Activated CD8-positive, alpha-beta memory T cell treated with anti-CD3 and anti-CD28 coated beads, Interleukin-2, amount 50 U/mL, for 24 hours (primary cell): ENCODE results near the gene DOCK2.
"Not testable (repeated sequence)": the region's sequence is repeated elsewhere in the genome, so short reads cannot be mapped to it uniquely, and the experiment has no call there.

Experiments
- DNase-seq: peaks from one replicate; pipeline ENCODE4 v3.0.0-alpha.2; 2020; ENCODE audit errors: extremely low read depth

The DOCK2 gene

DNA sequence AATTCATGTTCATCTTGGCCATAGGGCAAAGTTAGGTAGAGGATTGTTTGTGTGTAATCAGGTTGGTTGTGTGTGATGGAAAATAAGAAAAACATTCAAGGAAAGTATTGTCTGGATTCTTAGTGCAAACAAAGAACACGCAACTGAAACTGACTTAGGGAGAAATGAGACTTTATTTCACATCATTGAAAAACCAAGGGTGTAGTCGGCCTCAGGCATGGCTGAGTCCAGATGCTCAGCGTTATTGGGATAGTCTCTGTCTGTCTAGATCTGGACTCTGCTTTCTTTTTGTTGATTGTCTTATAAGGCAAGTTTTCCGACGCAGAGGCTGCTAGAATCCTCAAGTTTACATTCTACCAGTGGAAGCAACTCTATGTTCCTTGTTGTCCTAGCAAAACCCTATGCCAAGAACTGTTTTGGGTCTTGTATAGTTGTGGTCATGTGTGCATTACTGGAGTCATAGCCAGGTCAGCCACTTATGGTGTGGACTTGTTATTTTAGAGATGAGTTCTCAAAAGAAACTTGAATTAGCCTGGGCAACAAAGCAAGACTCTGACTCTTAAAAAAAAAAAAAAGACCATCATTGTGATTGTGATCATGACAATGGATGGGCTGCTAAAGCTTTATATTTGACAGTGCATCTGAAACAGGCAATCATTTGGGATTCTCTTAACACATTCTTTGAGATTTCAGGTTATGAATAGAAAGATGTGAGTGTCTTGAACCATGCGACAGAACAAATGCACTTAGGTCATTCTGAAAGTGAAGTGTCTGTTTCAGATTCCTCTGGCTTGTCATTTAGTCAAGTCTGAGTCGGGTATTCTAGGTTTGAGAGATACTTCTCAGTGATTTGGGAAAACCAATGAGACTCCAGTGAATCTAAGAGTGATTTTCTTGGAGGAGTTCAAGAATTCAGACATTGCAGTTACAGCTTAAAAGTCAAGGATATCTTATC, 82.6 kb downstream of the DOCK2 start:
- no peak for DNase-seq

DNA sequence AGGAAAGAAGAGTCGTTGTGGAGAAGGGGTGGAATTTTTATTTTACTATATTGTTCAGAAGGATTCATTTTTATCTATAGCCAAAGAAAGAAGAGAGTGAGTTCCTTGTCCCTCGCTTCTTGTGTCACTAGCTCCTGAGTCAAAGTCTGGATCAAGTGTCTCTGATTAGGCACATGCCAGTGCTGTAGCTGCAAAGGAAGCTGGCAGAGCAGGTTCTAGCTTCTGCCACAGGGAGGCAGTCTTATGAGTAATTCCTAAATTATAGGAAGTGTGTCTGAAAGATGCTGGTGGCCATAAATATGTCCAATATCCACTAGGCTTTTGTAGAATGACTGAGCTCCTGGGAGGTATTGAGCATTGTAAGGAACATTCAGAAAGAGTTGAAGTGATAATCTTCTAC, 84.7 kb downstream of the DOCK2 start:
- DNase-seq, result no peak

DNA sequence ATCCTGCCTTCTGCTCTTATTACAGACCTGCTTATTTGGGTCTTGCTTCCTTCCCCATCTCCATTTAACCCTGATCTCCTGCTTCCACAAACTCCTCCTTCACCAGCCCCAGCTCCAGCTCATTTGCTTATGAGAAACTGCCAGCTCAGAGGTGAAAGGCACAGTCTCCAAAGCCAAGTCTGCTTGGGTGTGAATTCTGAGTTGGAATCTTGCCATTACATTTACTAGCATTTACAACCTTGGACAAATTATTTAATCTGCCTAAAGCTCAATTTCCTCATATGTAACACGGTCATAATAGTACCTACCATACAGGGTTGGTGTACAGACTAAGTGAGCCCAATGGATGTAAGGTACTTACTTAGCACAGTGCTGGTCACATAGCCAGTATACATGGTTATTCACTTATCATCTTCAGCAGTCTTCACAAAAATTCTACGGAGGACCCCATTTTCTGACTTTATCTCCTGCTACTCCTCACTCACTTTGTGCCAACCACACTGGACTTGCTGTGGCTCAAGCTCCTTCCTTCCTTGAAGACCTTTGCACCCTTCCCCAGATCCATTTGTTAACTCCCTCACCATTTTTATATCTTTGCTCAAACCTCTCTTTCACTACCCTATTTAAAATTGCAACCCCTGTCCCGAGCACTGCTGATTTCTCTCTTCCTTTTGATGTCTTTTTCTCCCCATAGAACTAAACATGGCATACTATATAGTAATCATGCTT, 86.2 kb downstream of the DOCK2 start:
- no peak for DNase-seq

DNA sequence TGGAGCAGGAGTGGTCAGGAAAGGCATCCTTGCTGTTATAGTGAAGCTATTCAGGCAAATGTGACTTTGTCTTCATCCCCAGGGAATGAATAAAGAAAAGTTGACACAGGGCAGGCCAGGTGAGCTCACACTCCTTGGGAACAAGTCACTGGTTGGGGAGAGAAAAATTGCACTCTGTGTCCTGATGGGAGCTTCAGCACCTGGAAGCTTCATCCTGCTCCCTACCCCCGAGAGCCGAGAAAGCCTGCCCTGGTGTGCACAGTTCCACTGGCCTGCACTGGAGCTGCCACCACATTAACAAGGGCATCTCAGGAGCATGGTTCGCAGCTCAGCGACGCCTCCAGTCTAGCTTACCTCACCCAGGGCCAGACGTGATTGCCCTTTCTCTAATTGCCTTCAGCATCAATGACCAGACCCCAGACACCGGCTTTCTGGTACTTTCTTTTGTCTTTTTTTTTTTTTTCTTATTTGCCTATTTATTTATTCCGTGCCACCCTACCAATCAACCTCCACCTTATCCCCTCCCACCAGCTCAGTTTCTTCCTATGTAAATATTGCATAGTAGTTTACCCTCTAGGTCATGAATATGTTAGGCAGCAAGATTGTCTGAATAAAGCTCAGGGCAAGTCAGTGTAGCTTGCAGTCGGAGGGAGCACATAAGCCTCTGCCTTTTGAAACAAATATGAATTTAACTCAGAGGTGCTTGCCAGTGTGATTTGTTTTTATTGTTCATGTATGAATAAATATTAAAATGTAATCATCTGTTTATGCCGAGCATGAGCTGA, 87.4 kb downstream of the DOCK2 start:
- DNase-seq, result no peak

DNA sequence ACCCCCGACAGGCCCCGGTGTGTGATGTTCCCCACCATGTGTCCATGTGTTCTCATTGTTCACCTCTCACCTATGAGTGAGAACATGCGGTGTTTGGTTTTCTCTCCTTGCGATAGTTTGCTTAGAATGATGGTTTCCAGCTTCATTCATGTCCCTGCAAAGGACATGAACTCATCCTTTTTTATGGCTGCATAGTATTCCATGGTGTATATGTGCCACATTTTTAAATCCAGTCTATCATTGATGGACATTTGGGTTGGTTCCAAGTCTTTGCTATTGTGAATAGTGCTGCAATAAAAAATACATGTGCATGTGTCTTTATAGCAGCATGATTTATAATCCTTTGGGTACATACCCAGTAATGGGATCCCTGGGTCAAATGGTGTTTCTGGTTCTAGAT, 88.6 kb downstream of the DOCK2 start:
- DNase-seq, result not testable (repeated sequence)

DNA sequence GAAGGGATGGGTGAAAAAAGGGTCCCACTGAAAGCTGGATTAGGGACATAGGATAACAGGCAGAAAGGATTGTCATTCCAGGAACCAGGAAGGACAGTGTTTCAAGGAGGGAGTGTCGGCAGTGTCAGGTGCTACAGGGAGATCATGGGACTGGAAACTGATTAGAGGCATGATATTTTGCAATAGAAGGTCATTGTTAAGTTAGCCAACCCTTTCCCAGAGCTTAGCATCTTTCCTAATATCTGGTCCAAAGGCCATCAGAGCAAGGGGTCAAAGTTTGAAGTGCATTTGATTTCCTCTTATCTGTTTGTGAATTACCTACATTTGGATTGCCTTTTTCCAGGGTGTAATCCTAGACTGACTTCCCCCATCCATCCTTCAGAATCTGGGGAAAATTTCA, 91.3 kb downstream of the DOCK2 start:
- DNase-seq, result no peak

DNA sequence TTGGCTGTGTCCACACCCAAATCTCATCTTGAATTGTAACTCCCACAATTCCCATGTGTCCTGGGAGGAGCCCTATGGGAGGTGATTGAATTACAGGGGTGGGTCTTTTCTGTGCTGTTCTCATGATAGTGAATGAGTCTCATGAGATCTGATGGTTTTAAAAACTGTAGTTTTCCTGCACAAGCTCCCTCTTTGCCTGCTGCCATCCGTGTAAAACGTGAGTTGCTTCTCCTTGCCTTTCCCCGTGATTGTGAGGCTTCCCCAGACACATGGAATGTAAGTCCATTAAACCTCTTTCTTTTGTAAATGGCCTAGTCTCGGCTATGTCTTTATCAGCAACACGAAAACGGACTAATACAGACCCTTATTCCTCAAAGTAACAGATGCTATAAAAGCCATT, 94.1 kb downstream of the DOCK2 start:
- DNase-seq, result no peak

DNA sequence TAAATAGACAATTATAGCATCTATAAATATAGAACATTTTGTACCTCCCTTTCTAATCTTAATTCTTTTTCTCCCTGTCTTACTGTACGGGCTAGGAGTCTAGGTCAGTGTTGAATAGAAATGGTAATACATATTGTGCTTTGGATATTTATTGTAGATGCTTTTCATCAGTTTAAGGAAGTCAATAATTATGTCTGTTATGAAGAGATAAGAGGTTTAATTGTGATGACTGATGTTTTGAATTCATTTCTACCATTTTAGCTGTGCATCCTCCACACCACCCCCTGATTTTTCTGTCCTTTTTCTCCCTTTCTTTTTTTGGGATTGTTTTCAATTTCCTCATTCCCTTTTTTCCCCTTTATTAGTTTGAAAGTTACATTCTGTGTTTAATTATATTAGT, 95.8 kb downstream of the DOCK2 start:
- no peak for DNase-seq

DNA sequence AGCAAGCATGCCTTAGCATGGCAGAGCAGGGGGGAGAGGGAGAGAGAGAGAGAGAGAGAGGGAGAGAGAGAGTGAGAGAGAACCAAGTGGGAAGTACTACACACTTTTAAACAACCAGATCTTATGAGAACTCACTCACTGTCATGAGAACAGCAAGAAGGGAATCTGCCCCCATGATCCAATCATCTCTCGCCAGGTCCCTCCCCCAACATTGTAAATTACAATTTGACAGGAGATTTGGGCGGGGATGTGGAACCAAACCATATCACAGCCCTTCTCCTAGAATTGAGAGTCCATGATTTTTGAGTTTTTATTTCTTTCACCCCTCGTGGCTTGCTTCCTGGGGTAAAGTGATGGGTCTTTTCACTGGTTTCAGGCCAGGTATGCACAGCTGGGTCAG, 98.8 kb downstream of the DOCK2 start:
- DNase-seq, result no peak

DNA sequence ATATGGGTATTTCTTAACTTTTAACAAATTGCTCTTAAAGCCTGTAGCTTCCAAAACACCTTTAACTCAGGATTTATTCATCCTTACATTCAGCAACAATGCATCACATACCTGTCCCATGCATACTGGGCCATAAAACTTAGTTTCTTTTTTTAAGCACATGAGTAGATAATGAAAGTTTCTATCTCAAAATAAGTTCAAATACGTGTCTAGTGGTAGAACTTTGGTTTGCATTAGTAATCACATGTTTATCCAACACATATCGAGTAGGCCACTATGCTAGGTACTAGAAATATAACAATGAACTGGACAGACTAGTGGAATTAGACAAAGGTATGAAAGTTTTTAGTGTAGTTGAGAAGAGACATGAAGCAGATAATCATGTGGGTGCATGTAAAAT, 99.6 kb downstream of the DOCK2 start:
- no peak for DNase-seq

DNA sequence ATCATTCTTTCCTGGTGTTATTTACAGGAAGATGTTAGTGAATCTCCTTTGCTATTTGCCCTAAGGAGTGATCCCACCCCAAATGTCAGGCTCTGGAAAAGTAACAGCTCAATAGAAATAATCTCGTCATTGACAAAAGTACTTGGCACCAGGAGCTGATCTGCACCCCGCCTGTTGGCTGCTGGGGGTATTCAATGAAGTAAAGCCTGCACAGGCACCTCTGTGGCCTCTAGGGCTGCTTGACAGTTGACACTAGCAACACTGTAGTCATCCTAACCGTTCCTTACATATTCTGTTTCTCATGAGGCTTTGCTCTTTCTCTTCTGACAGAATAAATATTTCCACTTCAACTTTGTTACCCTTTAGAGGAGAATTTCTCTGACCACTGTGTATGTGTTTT, 103.4 kb downstream of the DOCK2 start:
- no peak for DNase-seq

DNA sequence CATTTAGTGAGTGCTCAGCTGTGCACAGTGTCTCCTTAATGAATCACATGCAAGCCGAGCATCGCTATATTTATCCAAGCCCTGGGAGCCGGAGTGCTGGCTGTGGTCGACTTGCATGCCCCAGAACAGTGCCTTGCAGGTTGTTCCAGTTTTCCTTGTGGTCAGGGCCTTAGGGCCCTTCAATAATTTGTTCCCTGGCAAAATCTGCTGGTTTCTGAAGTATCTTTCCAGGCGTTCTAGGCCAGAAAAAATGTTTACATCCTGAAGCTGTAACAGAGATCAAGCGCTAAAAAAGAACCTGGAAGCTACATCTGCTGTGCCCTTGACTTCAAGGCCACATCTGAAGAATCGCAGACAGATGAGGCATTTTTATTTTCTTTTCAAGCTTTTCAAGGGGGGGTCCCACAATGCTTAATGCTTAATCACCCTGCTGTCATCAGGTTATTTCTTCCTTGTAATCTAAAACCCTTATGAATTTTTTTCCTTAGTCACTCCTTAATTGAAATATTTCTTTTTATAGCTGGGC, 105.8 kb downstream of the DOCK2 start:
- no peak for DNase-seq

DNA sequence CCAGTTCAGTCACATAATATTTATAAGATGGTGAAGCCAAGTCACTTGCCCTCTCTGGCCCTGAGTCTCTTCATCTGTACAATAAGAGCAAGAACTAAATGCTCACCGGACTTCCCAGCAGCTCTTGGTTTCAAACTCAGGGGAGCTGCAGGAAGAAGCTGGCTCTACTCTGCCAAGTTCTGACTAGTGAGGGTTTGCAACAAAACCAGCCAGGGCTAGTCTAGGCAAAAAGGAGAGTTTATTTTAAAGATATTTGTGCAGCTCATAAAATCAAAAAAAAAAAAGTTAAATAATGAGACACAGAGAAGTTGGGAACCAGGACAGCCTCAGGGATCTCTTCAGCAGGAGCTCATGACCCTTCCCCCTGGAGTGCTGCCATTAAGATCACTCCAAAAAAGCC, 107.3 kb downstream of the DOCK2 start:
- no peak for DNase-seq

DNA sequence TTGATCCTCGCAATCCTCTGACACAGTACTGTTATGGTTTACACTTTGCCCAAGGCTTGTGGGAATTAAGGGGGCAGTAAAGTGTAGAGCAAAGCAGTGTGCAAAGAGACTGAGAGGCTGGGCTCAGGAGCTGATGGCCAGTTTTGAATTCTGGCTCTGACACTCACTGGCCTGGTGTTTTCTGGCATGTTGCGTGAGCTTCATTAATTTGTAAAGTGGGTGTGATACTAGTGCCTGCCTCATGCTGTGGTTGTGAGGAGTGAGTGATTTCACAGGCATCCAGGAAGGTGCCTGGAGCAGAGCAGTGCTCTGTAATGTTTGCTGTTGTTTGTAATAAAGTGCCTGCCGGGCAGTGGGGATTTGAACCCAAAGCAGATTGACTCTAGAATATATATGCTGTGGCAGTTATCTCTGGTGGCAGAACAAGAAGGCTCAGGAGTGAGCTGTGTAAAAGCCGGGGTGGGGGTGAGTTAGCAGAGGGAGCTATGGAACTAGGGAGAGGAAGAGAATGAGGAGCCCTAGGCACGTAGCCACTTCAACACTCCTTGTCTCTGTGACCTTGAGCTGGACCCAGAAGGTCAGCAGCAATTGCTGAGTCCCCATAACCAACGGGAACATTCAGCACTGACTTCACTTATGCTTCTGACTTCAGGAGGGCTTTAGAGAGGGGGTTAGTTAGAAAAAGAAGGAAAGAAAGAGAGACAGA, 108.5 kb downstream of the DOCK2 start:
- DNase-seq, result no peak

DNA sequence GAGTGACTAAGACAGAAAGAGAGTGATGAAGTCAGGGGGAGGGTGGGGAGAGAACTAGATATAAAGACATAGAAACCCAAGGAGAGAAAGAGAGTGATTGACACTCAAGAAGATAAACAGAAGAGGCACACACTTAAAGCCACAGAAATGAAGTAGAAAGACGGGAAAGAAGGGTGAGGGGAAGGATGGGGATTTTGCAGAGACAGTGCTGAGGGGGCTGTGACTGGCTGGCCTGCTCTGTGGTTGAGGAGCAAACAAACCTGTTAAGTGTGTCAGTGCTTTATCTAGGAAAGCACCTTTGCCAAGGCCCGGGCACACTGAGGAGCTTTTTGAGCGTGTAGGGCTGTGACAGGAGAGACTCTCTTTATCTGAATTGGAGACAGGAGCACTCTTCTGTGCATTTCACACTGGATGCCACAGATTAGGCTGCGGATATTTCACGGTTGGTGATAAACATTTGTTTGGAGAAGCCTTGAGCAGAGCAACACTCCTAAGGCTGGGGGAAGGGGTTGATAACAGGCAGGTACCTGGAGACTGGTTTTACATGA, 109.1 kb downstream of the DOCK2 start:
- DNase-seq, result no peak

DNA sequence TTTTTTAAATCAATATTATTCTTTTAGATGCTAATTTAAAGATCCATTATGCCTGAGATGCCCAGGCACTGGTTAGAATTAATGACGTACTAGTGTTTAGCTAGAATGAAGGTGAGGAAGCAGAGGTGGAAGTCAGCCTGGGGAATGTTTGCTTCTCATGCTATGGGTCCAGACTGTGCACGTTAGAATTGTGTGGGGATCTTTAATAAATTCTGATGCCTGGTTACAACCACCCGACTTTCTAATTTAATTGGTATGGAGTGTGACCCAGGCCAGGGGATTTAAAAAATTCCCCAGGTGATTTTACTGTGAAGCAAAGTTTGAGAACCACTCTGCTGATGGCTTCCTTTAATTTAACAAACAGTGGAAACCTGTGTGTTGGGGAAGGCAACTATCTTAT, 111.1 kb downstream of the DOCK2 start:
- DNase-seq, result no peak

DNA sequence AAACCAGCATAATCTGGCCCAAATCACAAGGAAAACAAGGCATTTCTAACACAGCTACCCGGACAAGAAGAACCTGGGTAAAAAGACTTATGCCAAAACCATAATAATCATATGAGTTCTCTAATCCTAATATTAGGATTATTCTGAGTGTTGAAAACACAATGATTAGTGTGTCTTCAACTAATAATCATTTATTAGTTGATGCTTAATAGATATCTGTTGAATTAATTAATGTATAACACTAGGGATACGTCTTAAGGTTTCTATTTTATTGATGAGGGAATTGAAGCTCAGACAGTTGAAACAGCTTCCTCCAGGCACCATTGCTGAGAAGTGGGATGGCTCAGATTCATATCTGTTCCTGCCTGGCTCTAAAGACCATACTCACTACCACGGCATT, 112.2 kb downstream of the DOCK2 start:
- no peak for DNase-seq

DNA sequence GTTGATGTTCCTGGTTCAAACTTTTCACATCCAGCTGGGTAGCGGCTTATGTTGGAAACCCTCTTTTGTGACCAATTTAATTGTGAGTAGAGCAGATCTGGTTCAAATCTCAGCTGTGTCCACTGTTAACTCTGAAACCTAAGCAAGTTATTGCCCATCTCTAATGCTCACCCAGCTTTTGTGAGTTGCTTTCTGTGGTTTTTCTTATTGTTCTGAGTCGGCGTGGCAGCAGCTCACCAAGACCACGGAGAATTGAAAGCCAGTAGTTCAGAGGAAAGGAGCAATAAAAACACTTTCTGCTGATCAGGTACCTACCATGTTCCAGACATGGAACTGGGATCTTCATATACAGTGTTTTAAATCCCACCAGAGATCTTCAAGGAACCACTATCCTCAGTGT, 114.4 kb downstream of the DOCK2 start:
- no peak for DNase-seq

DNA sequence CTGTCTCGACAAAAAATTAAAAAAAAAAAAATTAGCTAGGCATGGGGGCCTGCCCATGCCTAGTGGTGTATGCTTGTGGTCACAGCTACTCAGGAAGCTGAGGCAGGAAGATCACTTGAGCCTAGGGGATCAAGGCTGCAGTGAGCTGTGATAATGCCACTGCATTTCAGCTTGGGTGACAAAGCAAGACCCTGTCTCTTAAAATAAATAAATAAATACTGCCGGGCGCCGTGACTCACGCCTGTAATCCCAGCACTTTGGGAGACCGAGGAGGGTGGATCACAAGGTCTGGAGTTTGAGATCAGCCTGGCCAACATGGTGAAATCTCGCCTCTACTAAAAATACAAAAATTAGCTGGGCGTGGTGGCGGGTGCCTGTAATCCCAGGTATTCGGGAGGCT, 115.5 kb downstream of the DOCK2 start:
- not testable (repeated sequence) for DNase-seq

DNA sequence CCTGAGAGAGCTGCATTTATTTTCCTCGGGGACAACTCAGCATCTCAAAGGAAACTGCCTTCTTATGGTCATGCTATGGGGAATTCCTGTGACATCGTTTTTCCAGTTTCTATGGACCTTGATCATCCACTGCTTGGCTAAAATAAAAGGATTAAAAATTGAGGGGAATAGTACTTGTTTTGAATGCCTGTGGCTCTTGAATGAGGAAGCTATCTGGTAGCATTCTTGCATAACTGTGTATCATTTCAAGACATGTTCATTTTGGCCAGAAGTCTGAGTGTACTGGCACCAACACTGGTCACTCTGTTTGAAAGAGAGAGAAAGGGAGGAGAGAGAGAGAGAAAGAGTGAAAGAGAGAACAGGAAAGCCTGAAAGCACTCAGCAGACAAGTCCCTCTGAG, 116.7 kb downstream of the DOCK2 start:
- DNase-seq, result no peak

DNA sequence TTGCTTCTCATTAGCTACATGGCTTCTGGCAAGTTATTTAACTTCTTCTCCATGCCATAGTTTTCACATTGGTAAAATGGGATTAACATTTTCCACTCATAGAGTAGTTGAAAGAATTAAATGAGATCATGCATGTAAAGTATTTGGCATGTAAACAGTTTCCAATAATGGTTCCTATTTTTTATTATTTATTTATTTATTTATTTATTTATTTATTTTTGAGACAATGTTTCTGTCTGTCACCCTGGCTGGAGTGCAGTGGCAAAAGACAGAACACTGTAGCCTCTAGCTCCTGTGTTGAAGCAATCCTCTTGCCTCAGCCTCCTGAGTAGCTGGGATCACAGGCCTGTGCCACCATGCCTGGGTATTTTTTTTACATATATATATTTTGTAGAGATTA, 117.7 kb downstream of the DOCK2 start:
- no peak for DNase-seq
